ENCODE measurements around the gene CYB5R4.

DNA sequence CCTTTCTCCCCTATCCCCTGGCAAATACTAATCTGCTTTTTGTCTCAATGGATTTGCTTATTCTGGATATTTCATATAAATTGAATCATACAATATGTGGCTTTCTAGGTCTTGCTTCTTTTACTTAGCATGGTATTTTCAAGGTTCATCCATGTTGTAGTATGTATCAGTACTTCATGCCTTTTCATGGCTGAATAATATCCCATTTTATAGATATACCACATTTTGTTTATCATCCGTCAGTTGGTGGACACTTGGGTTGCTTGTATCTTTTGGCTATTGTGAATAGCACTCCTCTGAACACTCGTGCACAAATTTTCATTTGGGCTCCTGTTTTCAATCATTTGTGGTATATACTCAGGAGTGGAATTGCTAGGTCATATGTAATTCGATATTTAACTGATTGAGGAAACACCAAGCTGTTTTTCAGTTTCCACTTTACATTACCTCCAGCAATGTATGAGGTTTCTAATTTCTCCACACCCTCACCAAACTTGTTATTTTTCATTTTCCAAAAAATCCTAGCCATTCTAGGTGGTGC lies 36.8 kb upstream of the CYB5R4 start:
- TF ChIP-seq, protein P1, sequence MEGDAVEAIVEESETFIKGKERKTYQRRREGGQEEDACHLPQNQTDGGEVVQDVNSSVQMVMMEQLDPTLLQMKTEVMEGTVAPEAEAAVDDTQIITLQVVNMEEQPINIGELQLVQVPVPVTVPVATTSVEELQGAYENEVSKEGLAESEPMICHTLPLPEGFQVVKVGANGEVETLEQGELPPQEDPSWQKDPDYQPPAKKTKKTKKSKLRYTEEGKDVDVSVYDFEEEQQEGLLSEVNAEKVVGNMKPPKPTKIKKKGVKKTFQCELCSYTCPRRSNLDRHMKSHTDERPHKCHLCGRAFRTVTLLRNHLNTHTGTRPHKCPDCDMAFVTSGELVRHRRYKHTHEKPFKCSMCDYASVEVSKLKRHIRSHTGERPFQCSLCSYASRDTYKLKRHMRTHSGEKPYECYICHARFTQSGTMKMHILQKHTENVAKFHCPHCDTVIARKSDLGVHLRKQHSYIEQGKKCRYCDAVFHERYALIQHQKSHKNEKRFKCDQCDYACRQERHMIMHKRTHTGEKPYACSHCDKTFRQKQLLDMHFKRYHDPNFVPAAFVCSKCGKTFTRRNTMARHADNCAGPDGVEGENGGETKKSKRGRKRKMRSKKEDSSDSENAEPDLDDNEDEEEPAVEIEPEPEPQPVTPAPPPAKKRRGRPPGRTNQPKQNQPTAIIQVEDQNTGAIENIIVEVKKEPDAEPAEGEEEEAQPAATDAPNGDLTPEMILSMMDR (IDR thresholded peaks at IDR 0.05): no peak
- TF ChIP-seq POLR2A (IDR thresholded peaks at IDR 0.05): no peak

Data from Peyer's patch (tissue), 4 donors.